ENCODE results near the gene ALDOB.
A peak's percentile ranks its signal among the peaks of the same experiment; 100 is the strongest.

GRCh38 chr9:101458963-101459631 lies 23.5 kb upstream of the ALDOB start:
- TF ChIP-seq EP300 (IDR thresholded peaks at IDR 0.05; ENCODE audit: low read depth in 2 of 2, low read length in 2 of 2) (no peak), EP300 (CRISPR knock-in tag; IDR thresholded peaks at IDR 0.05; ENCODE audit: borderline replicate concordance) (no peak), KLF6 (CRISPR knock-in tag; IDR thresholded peaks at IDR 0.05) (no peak), CTCF (CRISPR knock-in tag; IDR thresholded peaks at IDR 0.05) (peak; percentile 91), ZNF589 (CRISPR knock-in tag; conservative IDR thresholded peaks at IDR 0.05) (no peak), NFIC (IDR thresholded peaks at IDR 0.05; ENCODE audit: low read length) (no peak), KDM1A (CRISPR knock-in tag; IDR thresholded peaks at IDR 0.05) (no peak)
